ENCODE measurements around the gene RASL10A.

RASL10A gene

DNA sequence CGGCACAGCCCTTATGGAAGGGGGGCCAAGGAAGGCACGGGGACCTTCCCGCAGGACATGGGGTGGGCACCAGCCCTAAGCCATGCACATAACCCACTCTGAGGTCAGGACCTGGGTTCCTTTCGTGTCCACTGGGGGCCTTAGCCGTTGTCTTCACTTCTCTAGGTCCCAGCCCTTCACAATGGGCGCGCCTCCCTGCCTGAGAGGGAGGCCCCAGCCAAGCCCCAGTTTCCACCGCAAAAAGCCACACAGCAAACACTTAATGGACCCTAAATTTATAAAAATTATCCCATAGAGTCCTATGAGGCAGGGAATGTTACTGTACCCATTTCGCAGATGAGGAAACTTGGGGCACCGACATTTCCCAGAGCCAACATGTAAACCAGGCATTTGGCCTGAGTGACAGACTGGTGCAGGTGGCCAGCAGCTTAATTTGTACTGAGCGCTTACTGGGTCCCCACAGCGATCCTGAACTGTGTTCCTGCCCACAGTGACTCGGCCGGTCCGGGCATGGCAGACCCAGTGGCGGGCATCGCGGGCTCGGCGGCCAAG, 7.8 kb downstream of the RASL10A start:
- no peaks in the 10 kb centered on the region for H3K36me3 Mint-ChIP-seq (ENCODE audit: low read depth)
- peaks cover 7% of the 10 kb centered on the region for H3K27me3 Mint-ChIP-seq (ENCODE audit: low read depth, poor library complexity)
- no peaks in the 10 kb centered on the region for H3K9me3 Mint-ChIP-seq
- H3K27ac Mint-ChIP-seq, result no peak overlapping the region
- peaks cover 20% of the 10 kb centered on the region for H3K4me1 Mint-ChIP-seq
- DNase-seq, result no peak
- TF ChIP-seq, protein P1, sequence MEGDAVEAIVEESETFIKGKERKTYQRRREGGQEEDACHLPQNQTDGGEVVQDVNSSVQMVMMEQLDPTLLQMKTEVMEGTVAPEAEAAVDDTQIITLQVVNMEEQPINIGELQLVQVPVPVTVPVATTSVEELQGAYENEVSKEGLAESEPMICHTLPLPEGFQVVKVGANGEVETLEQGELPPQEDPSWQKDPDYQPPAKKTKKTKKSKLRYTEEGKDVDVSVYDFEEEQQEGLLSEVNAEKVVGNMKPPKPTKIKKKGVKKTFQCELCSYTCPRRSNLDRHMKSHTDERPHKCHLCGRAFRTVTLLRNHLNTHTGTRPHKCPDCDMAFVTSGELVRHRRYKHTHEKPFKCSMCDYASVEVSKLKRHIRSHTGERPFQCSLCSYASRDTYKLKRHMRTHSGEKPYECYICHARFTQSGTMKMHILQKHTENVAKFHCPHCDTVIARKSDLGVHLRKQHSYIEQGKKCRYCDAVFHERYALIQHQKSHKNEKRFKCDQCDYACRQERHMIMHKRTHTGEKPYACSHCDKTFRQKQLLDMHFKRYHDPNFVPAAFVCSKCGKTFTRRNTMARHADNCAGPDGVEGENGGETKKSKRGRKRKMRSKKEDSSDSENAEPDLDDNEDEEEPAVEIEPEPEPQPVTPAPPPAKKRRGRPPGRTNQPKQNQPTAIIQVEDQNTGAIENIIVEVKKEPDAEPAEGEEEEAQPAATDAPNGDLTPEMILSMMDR (IDR thresholded peaks at IDR 0.05), result no peak
- H3K4me3 Mint-ChIP-seq, result peak overlapping the region; percentile 91

GRCh38 chr22:29306835-29307595, 8.5 kb downstream of the RASL10A start:
- no peaks in the 10 kb centered on the region for H3K36me3 Mint-ChIP-seq (ENCODE audit: low read depth)
- peaks cover under 1% of the 10 kb centered on the region for H3K27me3 Mint-ChIP-seq (ENCODE audit: low read depth, poor library complexity)
- no peaks in the 10 kb centered on the region for H3K9me3 Mint-ChIP-seq
- DNase-seq, result peak; percentile 90
- TF ChIP-seq, protein P1 (IDR thresholded peaks at IDR 0.05), result no peak
- H3K4me3 Mint-ChIP-seq, result peak overlapping the region; percentile 91
- no peak overlapping the region for H3K27ac Mint-ChIP-seq
- peaks cover 16% of the 10 kb centered on the region for H3K4me1 Mint-ChIP-seq

DNA sequence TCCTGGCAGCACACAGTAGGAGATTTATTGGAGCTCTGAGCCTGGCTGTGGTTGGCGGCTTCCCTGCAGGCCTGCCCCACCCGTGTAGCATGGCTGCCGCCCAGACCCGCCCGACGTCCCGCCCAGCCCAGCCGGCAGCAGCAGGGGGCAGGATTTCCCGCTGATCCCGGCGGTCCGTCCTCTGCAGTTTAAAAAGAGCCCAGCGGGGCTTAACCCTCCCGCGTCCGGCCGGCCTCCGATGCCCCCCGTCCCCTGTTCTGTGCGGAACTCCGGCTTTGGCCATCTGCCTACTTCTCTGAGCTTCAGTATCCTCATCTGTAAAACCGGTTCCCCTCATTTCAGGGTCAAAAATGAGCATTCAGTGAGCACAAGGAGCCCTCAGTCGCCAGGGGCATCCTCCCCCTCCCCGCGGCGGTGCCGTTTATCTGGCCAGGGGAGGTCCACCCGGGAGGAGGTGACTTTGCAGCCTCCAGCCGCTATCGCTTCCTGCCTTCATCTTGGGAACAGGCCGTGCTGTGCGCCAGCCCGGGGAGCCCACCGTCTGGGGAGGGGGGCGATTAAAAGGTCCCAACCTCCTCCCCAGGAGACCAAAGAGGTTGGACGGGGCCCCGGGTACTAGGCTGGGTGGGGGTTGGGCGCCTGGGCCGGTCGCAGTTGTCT, 9.2 kb downstream of the RASL10A start, which contains the start of gene GAS2L1:
Gene GAS2L1 (plus strand): TSS at position 476 of the 660 bp plus-strand sequence. CDS start 1,456 bp downstream, outside the sequence.
- TF ChIP-seq, protein P1 (IDR thresholded peaks at IDR 0.05), result peak; percentile 51
- H3K9me3 Mint-ChIP-seq, result no peaks in the 10 kb centered on the region
- no peak within 1 kb of the TSS for H3K27ac Mint-ChIP-seq
- peak within 1 kb of the TSS; percentile 91 for H3K4me3 Mint-ChIP-seq
- H3K36me3 Mint-ChIP-seq (ENCODE audit: low read depth), result no peaks in the 10 kb centered on the region
- peaks cover 16% of the 10 kb centered on the region for H3K4me1 Mint-ChIP-seq
- no peaks in the 10 kb centered on the region for H3K27me3 Mint-ChIP-seq (ENCODE audit: low read depth, poor library complexity)
- DNase-seq, result peak; percentile 84

GRCh38 chr22:29305836-29306174, 9.7 kb downstream of the RASL10A start:
- TF ChIP-seq, protein P1 (IDR thresholded peaks at IDR 0.05), result no peak
- Mint-ChIP-seq H3K27me3 (ENCODE audit: low read depth, poor library complexity) (no peaks in the 10 kb centered on the region), H3K27ac (no peak overlapping the region), H3K4me3 (peak overlapping the region; percentile 81), H3K4me1 (peaks cover 11% of the 10 kb centered on the region), H3K36me3 (ENCODE audit: low read depth) (peaks cover 5% of the 10 kb centered on the region), H3K9me3 (no peaks in the 10 kb centered on the region)
- no peak for DNase-seq

DNA sequence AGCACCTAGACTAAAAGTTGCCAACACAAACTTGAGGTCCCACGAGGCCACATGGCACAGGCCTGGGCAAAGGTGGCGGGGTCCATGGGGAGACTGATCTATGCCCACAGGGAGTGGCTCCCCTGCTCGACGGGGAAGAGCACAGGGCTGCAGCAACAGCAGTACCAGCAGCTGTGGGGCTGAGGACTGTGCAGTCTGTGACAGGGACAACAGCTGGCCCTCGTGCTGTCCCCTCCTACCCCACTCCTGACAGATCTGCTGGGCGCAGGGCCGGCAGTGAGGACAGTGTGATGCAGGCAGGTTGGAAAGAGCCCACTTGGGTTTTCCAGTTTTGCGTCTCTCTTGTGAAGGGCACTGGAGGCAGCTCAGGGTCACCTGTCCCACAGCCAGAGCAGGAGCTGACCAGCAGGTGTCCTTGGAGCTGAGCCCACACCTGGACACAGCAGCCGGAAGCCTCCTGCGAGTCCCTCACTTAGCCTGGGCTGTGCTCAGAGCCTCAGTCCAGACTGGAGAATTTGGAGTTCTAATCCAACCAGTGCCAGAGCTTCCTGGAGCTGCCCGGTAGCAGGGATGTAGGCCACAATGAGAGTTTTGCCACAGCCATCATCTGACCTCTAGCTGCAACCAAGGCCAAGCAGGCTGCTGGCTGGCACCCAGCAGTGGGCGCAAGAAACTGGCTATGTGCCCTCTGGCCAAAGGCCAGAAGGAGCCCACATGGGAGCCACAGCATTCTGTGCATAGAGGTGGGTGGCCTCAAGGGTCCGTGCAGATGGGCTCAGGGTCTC, 12.6 kb downstream of the RASL10A start:
- no peaks in the 10 kb centered on the region for H3K9me3 Mint-ChIP-seq
- DNase-seq, result no peak

More for the DNA sequence above, 12.6 kb downstream of the RASL10A start:
- Mint-ChIP-seq H3K36me3 (ENCODE audit: low read depth) (peaks cover 32% of the 10 kb centered on the region), H3K4me3 (no peak overlapping the region), H3K4me1 (peaks cover 10% of the 10 kb centered on the region), H3K27me3 (ENCODE audit: low read depth, poor library complexity) (no peaks in the 10 kb centered on the region), H3K27ac (no peak overlapping the region)
- TF ChIP-seq, protein P1 (IDR thresholded peaks at IDR 0.05), result no peak
